Measurements from ENCODE around the gene RPS18. TPM values are rescaled to one million over a fixed set of nuclear protein-coding genes. Genes with fewer than 3 reads are reported as not detected.

Gene RPS18
- total and polyA plus RNA-seq, 9 of the 15 experiments (the other 6 are each of a cell fraction or from before 2014, with no cell fraction given): 5,023 to 17,516 (median 8,131) TPM

DNA sequence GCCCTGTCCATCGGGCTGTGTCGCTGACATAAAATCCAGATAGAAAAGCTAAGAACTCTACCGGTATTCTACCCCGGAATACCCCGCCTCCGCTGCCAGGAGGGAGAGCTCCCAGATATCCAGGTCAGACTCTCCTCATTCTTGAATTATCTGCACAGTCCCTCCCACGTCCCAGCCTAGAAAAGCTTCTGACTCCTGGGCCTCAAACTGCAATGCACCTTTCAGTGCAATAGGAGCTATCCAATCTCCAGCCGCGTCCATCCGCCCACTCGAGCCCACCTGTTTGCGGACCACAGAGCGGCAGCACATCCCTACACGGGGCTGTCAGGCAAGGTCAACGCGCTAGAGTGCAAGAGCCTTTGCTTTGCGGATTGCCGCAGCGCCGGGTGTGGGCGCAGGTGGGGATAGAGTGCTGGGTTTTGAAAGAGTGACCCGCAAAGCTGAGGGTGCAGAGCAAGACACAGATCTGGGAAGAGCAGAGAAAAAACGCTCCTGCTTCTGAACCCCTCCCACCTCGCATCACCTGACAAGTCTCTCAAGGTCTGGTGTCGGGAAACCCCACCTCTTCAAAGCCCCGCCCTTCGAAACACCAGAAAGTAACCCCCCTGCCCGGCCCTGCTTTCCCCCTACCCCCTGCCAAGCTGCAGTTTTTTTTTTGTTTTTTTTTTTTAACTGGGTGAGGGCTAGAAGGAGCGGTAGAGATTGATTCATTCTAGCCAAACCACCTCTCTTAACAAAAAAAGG is 40.7 kb downstream of the RPS18 start (continued):
- TF ChIP-seq, protein P1, sequence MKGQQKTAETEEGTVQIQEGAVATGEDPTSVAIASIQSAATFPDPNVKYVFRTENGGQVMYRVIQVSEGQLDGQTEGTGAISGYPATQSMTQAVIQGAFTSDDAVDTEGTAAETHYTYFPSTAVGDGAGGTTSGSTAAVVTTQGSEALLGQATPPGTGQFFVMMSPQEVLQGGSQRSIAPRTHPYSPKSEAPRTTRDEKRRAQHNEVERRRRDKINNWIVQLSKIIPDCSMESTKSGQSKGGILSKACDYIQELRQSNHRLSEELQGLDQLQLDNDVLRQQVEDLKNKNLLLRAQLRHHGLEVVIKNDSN (CRISPR knock-in tag; IDR thresholded peaks at IDR 0.05): peak; percentile 72
- TF ChIP-seq TAF9B (IDR thresholded peaks at IDR 0.05; ENCODE audit: partially characterized antibody) (no peak), ZEB2 (IDR thresholded peaks at IDR 0.05) (peak; percentile 71; the same call in 1 of the 2 replicates), ZNF174 (CRISPR knock-in tag; IDR thresholded peaks at IDR 0.05) (no peak), NKRF (IDR thresholded peaks at IDR 0.05; ENCODE audit: borderline replicate concordance) (peak; percentile 51; the same call in 1 of the 2 replicates), NFE2L1 (tag; IDR thresholded peaks at IDR 0.05; ENCODE audit: borderline replicate concordance, low read depth) (no peak), NCOA6 (IDR thresholded peaks at IDR 0.05) (no peak), KDM5B (IDR thresholded peaks at IDR 0.05; ENCODE audit: insufficient replicate concordance, low read depth, low read length) (peak; percentile 15), RAD51 (IDR thresholded peaks at IDR 0.05; ENCODE audit: borderline replicate concordance, low read depth) (peak; percentile 78), NFXL1 (CRISPR knock-in tag; IDR thresholded peaks at IDR 0.05) (no peak), RAD21 (CRISPR knock-in tag; conservative IDR thresholded peaks at IDR 0.05 in 1 of 2, IDR thresholded peaks at IDR 0.05 in 1 of 2) (peak in 1 of 2 experiments; percentile 33; a peak in 1 of 4 replicates), SIX5 (IDR thresholded peaks at IDR 0.05; ENCODE audit: borderline replicate concordance in 1 of 2, insufficient read depth in 1 of 2, low read depth in 1 of 2, low read length in 2 of 2) (no peak), SMAD2 (IDR thresholded peaks at IDR 0.05; ENCODE audit: low read depth, low read length) (no peak)
- TF ChIP-seq, protein P2, sequence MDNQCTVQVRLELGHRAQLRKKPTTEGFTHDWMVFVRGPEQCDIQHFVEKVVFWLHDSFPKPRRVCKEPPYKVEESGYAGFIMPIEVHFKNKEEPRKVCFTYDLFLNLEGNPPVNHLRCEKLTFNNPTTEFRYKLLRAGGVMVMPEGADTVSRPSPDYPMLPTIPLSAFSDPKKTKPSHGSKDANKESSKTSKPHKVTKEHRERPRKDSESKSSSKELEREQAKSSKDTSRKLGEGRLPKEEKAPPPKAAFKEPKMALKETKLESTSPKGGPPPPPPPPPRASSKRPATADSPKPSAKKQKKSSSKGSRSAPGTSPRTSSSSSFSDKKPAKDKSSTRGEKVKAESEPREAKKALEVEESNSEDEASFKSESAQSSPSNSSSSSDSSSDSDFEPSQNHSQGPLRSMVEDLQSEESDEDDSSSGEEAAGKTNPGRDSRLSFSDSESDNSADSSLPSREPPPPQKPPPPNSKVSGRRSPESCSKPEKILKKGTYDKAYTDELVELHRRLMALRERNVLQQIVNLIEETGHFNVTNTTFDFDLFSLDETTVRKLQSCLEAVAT (IDR thresholded peaks at IDR 0.05): no peak

All from K562 (cell line).